SU-DHL-6 (cell line): ENCODE data around the gene POLE3.
"Not testable (repeated sequence)": the region's sequence is repeated elsewhere in the genome, so short reads cannot be mapped to it uniquely, and the experiment has no call there.

Source experiments
- H2AFZ ChIP-seq: fragments of 200-600 bp; sonication (generic); 2 replicates; pipeline ENCODE4 v1.6.1; 2014; ENCODE audit warnings: low read depth, mild to moderate bottlenecking, moderate library complexity, mixed read lengths, antibody characterized with exemption, low read length; ENCODE audit not compliant: severe bottlenecking
- H3F3A ChIP-seq: fragments of 200-600 bp; shearing (Covaris generic); 2 replicates; pipeline ENCODE4 v1.6.0; 2016; ENCODE audit warnings: antibody characterized with exemption, mild to moderate bottlenecking; ENCODE audit not compliant: insufficient read depth
- H3K27ac ChIP-seq: fragments of 200-600 bp; sonication (generic); 2 replicates; pipeline ENCODE4 v1.5.1; 2016; ENCODE audit warnings: low read depth, mild to moderate bottlenecking, low read length, moderate library complexity, mixed read lengths
- H3K27me3 ChIP-seq: fragments of 200-600 bp; sonication (generic), shearing (Covaris generic); 2 replicates; pipeline ENCODE4 v1.6.0; 2014; ENCODE audit warnings: mild to moderate bottlenecking, low read length
- H3K36me3 ChIP-seq: fragments of 200-600 bp; sonication (generic); 2 replicates; pipeline ENCODE4 v1.6.1; 2014; ENCODE audit warnings: mild to moderate bottlenecking, low read length, mixed read lengths
- H3K4me2 ChIP-seq: fragments of 300-600, 200-600 bp; shearing (Covaris generic), sonication (generic); 2 replicates; pipeline ENCODE4 v1.6.0; 2014; ENCODE audit warnings: low read length, low read depth, mild to moderate bottlenecking; ENCODE audit not compliant: poor library complexity, severe bottlenecking
- H3K4me3 ChIP-seq: fragments of 200-600 bp; sonication (generic); 2 replicates; pipeline ENCODE4 v1.5.1; 2014; ENCODE audit warnings: antibody characterized with exemption, low read length, mild to moderate bottlenecking, mixed read lengths; ENCODE audit not compliant: insufficient read depth, poor library complexity, severe bottlenecking
- H3K79me2 ChIP-seq: fragments of 200-600 bp; sonication (generic); 2 replicates; pipeline ENCODE4 v1.6.1; 2014; ENCODE audit warnings: mild to moderate bottlenecking, low read length, moderate library complexity; ENCODE audit not compliant: insufficient read depth
- H3K9ac ChIP-seq: fragments of 200-600 bp; sonication (generic); 2 replicates; pipeline ENCODE4 v1.7.0; 2014; ENCODE audit warnings: mild to moderate bottlenecking, low read length
- H3K9me2 ChIP-seq: fragments of 200-600 bp; sonication (generic); replicated peaks from 2 replicates; pipeline ENCODE4 v1.6.1; 2014; ENCODE audit warnings: low read length; ENCODE audit not compliant: insufficient read depth
- H3K9me3 ChIP-seq: fragments of 200-600 bp; sonication (generic); 2 replicates; pipeline ENCODE4 v1.6.1; 2014; ENCODE audit warnings: low read length, mixed read lengths; ENCODE audit not compliant: insufficient read depth
- H4K20me1 ChIP-seq: fragments of 200-600 bp; sonication (generic); 2 replicates; pipeline ENCODE4 v1.6.1; 2014; ENCODE audit warnings: low read depth, mild to moderate bottlenecking, antibody characterized with exemption, low read length, moderate library complexity, mixed read lengths
- CTCF ChIP-seq: fragments of 200-600 bp; sonication (generic); IDR thresholded peaks from one replicate; pipeline ENCODE4 v1.5.1; 2017; ENCODE audit warnings: antibody characterized with exemption, mild to moderate bottlenecking, low read length, moderate library complexity; ENCODE audit not compliant: insufficient read depth, poor library complexity, severe bottlenecking
- EZH2phosphoT487 ChIP-seq: fragments of 200-600 bp; sonication (generic), shearing (Covaris generic); conservative IDR thresholded peaks from 2 replicates; pipeline ENCODE4 v1.6.1; 2018; ENCODE audit warnings: mild to moderate bottlenecking, antibody characterized with exemption, low read length, moderate library complexity, mixed read lengths

POLE3 gene

DNA sequence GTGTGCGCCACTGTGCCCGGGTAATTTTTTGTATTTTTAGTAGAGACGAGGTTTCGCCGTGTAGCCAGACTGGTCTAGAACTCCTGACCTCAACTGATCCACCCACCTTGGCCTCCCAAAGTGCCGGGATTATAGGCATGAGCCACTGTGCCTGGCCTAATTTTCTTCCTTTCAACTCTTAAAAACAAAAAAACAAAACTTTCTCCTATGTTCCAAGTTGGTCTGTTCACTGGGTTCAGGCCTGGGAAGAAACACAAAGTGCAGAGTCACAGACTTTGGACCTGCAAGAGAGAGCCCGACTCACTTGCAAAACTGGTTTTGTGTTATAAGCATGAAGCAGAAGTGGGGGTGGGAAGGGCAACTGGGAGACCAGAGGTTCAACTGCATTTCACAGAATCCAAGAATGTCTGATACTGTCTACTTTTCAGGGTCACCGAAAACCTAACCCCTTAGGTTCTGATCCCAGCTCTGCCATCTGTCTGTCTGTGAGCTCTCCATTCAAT is 28.5 kb downstream of the POLE3 start:
- Histone ChIP-seq H2AFZ (no peak overlapping the region), H3K9ac (no peak overlapping the region), H3K79me2 (no peaks in the 10 kb centered on the region), H3K4me3 (no peak overlapping the region), H3K27ac (no peak overlapping the region), H3K27me3 (no peaks in the 10 kb centered on the region), H4K20me1 (no peaks in the 10 kb centered on the region), H3K9me3 (no peaks in the 10 kb centered on the region), H3K9me2 (no peaks in the 10 kb centered on the region), H3K36me3 (no peaks in the 10 kb centered on the region), H3K4me2 (no peak overlapping the region), H3F3A (no peaks in the 10 kb centered on the region)
- no peak for TF ChIP-seq EZH2phosphoT487
- TF ChIP-seq CTCF, result no peak

- not testable (repeated sequence) for H3K9me3 ChIP-seq, H3K79me2 ChIP-seq, H2AFZ ChIP-seq, H3K9me2 ChIP-seq, H3K9ac ChIP-seq, H3K4me3 ChIP-seq, H3K36me3 ChIP-seq, H3K4me2 ChIP-seq, H3K27me3 ChIP-seq, H4K20me1 ChIP-seq, H3F3A ChIP-seq, H3K27ac ChIP-seq
These were observed 29.0 kb downstream of the POLE3 start for GRCh38 chr9:113381441-113381840.

- no peaks in the 10 kb centered on the region for H3K27me3 ChIP-seq
- H3K79me2 ChIP-seq, result no peaks in the 10 kb centered on the region
- no peak overlapping the region for H3K27ac ChIP-seq
- TF ChIP-seq CTCF (no peak), EZH2phosphoT487 (no peak)
- no peaks in the 10 kb centered on the region for H3K9me3 ChIP-seq
- H3K9ac ChIP-seq, result no peak overlapping the region
- H3F3A ChIP-seq, result no peaks in the 10 kb centered on the region
- H2AFZ ChIP-seq, result no peak overlapping the region
- H3K4me3 ChIP-seq, result no peak overlapping the region
- no peaks in the 10 kb centered on the region for H3K9me2 ChIP-seq
- no peaks in the 10 kb centered on the region for H3K36me3 ChIP-seq
- H4K20me1 ChIP-seq, result no peaks in the 10 kb centered on the region
- no peak overlapping the region for H3K4me2 ChIP-seq
These were observed 29.6 kb downstream of the POLE3 start for GRCh38 chr9:113380869-113381378.

- H3K27ac ChIP-seq, H3K9me3 ChIP-seq, H3K4me3 ChIP-seq, H4K20me1 ChIP-seq, H3K27me3 ChIP-seq, H3K9me2 ChIP-seq, H2AFZ ChIP-seq, H3K36me3 ChIP-seq, H3K79me2 ChIP-seq, H3F3A ChIP-seq, H3K4me2 ChIP-seq, H3K9ac ChIP-seq: not testable (repeated sequence)
These were observed 30.7 kb downstream of the POLE3 start for GRCh38 chr9:113379829-113380210.

- not testable (repeated sequence) for H3K9me3 ChIP-seq, H3K9ac ChIP-seq, H3K4me2 ChIP-seq
These were observed 31.2 kb downstream of the POLE3 start for GRCh38 chr9:113379094-113379828.

More at GRCh38 chr9:113379094-113379828, 31.2 kb downstream of the POLE3 start:
- not testable (repeated sequence) for H3K9me2 ChIP-seq, H2AFZ ChIP-seq, H4K20me1 ChIP-seq, H3K79me2 ChIP-seq, H3K27me3 ChIP-seq, H3K27ac ChIP-seq, H3F3A ChIP-seq, H3K4me3 ChIP-seq, H3K36me3 ChIP-seq
